AG04449 (cell line): ENCODE measurements around the gene COL5A1.

Experiments
- CTCF ChIA-PET: fragments of 350-600 bp; formaldehyde crosslinking; extraction: SDS; loops from one replicate; lab custom pipeline; 2021; ENCODE audit warnings: antibody characterized with exemption; lab: Yijun Ruan, JAX
- POLR2A ChIA-PET: fragments of 400-600, 350-600 bp; formaldehyde crosslinking; extraction: SDS; loops from one replicate; lab custom pipeline; 2020; ENCODE audit warnings: antibody characterized with exemption, inconsistent platforms; lab: Yijun Ruan, JAX
- DNase-seq: peaks from one replicate; pipeline ENCODE4 v3.0.0-alpha.2; 2010; ENCODE audit warnings: low read depth, low spot score
- H3K4me3 ChIP-seq: 2 replicates; pipeline ENCODE4 v1.5.1; 2011; ENCODE audit warnings: low read depth, mild to moderate bottlenecking, control low read depth, low read length
- CTCF ChIP-seq: IDR thresholded peaks from one replicate; pipeline ENCODE4 v1.5.1; 2011; ENCODE audit warnings: mild to moderate bottlenecking, moderate library complexity, low read length, control low read depth, inconsistent platforms; ENCODE audit not compliant: insufficient read depth; ENCODE audit errors: missing control alignments

Gene COL5A1

GRCh38 chr9:134619448-134619982, 22.1 kb upstream of the COL5A1 start:
- CTCF ChIA-PET: no interaction called here
- no peak for DNase-seq
- no peak overlapping the region for H3K4me3 ChIP-seq
- POLR2A ChIA-PET: no interaction called here
- no peak for TF ChIP-seq CTCF

GRCh38 chr9:134619983-134620661, 21.5 kb upstream of the COL5A1 start:
- ChIA-PET CTCF (interaction anchor here (1.8 kb wide), 1 partner anchor 171 kb away, joined by 5 read pairs; no protein-coding TSS in a partner anchor), POLR2A (no interaction called here)
- no peak overlapping the region for H3K4me3 ChIP-seq
- TF ChIP-seq CTCF: no peak
- DNase-seq: no peak

GRCh38 chr9:134620751-134621557, 20.6 kb upstream of the COL5A1 start:
- DNase-seq: no peak
- POLR2A ChIA-PET: interaction anchor here (0.6 kb wide), 1 partner anchor 34 kb away, joined by 3 read pairs; no protein-coding TSS in a partner anchor
- CTCF ChIA-PET: interaction anchor here (1.2 to 1.8 kb wide), 2 partner anchors 13 to 172 kb away, joined by 3 to 5 read pairs; no protein-coding TSS in a partner anchor
- no peak overlapping the region for H3K4me3 ChIP-seq
- TF ChIP-seq CTCF: no peak

GRCh38 chr9:134621558-134622110, 20.0 kb upstream of the COL5A1 start:
- no peak for DNase-seq
- ChIA-PET CTCF (interaction anchor here (1.2 to 1.8 kb wide), 2 partner anchors 13 to 173 kb away, joined by 3 to 5 read pairs; no protein-coding TSS in a partner anchor), POLR2A (interaction anchor here (0.6 kb wide), 1 partner anchor 33 kb away, joined by 3 read pairs; no protein-coding TSS in a partner anchor)
- no peak for TF ChIP-seq CTCF
- H3K4me3 ChIP-seq: no peak overlapping the region

GRCh38 chr9:134622896-134623257, 18.7 kb upstream of the COL5A1 start:
- TF ChIP-seq CTCF: no peak
- ChIA-PET POLR2A (no interaction called here), CTCF (no interaction called here)
- no peak for DNase-seq
- H3K4me3 ChIP-seq: no peak overlapping the region
